Glomerular endothelial cell (primary cell): ENCODE results near the gene MRPS21. TPM values are rescaled to one million over a fixed set of nuclear protein-coding genes. Genes with fewer than 3 reads are reported as not detected.

ENCODE experiments used
- total RNA-seq: library from RNA; depleted of rRNA; stranded (reverse); fragments of >200 nt; gene quantifications from 2 replicates; pipeline ENCODE4 v1.2.3, GENCODE V29; 2015

Gene MRPS21
- total RNA-seq, 1 donor from 2014 or later = 48.4 TPM

Other genes starting within 250 kb of the MRPS21 start
- gene VPS45, start 226.1 kb upstream of the MRPS21 start, total RNA-seq = 25.1 and 25.7 TPM in 2 replicates
- 140 and 183 TPM in 2 replicates for gene PLEKHO1, start 143.9 kb upstream of the MRPS21 start, total RNA-seq
- 13.0 and 22.2 TPM in 2 replicates for gene ANP32E, start 57.7 kb upstream of the MRPS21 start, total RNA-seq
- not detected in 2 replicates for gene CA14, start 36.1 kb upstream of the MRPS21 start, total RNA-seq
- 136 and 151 TPM in 2 replicates for gene APH1A, start 24.8 kb upstream of the MRPS21 start, total RNA-seq
- 67.9 and 145 TPM in 2 replicates for gene C1orf54, start 21.1 kb upstream of the MRPS21 start, total RNA-seq
- gene CIART, start 11.3 kb upstream of the MRPS21 start, total RNA-seq = 2.2 and 11.4 TPM in 2 replicates
- gene PRPF3, start 27.7 kb downstream of the MRPS21 start, total RNA-seq = 26.7 and 45.1 TPM in 2 replicates
- gene RPRD2, start 70.3 kb downstream of the MRPS21 start, total RNA-seq = 12.6 and 17.6 TPM in 2 replicates
- gene TARS2, start 193.6 kb downstream of the MRPS21 start, total RNA-seq = 12.9 and 14.2 TPM in 2 replicates
- gene ECM1, start 214.2 kb downstream of the MRPS21 start, total RNA-seq = 4.2 and 5.1 TPM in 2 replicates
- not detected in 2 replicates for gene FALEC, start 221.9 kb downstream of the MRPS21 start, total RNA-seq